AML-193 (cell line): ENCODE data around the gene SLC25A29.

Source experiments
- DNase-seq, 2 experiments: peaks; one replicate each; lab custom pipeline; 2025; lab: John Stamatoyannopoulos, UW

The SLC25A29 gene

DNA sequence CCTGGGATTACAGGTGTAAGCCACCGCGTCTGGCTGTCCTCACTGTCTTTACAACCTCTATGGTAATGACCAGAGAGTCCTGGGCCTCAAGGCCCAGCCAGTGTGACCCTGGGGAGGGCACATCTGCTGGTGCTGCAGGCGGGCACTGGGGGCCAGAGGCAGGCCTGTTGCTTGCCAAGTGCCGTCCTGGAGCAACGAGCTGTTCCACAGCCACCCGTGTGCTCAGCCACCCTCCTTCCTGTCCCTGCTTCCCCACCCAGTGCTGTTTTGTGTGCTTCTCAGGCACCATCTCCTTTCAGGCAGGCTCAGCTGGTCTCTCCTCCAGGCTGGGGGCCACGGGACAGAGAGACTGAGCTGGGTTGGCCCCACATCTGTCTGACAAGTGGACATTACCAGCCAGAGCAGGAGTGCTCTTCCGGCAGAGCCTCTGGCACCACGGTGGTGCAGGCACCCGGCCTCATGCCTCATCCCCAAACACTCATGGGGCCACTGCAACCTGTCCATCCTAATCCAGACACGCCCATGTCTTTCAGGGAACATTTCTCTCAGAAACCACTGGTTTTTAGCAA, 25.9 kb upstream of the SLC25A29 start:
- DNase-seq = no peak

DNA sequence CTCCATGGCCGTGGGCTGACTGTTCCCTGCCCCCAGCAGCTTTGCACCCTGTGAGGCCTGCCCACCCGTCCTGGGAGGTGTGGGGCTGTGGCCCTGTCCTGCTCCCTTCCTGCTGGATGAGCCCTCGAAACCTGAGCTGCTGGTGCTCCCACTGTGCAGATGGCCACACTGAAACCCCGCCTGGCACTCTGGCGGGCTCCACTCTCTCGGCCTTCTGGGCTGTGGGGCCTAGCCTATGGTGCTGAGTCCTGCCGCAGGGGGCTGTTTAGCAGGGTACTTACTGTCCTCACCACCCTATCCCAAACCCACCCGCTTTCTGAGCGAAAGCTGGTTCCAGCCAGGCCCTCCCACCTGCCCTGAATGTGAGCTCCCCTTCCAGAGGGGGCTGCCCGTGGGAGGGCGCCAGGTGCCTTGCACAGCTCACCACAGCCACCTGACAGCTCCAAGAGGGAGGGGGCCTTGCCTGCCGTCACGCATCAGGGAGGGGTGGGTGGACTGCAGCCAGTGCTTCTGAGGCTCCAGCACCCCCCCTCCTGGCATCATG, 24.2 kb upstream of the SLC25A29 start:
- DNase-seq = no peak

- no peak for DNase-seq
Measured at GRCh38 chr14:100330007-100330344, 23.7 kb upstream of the SLC25A29 start.

DNA sequence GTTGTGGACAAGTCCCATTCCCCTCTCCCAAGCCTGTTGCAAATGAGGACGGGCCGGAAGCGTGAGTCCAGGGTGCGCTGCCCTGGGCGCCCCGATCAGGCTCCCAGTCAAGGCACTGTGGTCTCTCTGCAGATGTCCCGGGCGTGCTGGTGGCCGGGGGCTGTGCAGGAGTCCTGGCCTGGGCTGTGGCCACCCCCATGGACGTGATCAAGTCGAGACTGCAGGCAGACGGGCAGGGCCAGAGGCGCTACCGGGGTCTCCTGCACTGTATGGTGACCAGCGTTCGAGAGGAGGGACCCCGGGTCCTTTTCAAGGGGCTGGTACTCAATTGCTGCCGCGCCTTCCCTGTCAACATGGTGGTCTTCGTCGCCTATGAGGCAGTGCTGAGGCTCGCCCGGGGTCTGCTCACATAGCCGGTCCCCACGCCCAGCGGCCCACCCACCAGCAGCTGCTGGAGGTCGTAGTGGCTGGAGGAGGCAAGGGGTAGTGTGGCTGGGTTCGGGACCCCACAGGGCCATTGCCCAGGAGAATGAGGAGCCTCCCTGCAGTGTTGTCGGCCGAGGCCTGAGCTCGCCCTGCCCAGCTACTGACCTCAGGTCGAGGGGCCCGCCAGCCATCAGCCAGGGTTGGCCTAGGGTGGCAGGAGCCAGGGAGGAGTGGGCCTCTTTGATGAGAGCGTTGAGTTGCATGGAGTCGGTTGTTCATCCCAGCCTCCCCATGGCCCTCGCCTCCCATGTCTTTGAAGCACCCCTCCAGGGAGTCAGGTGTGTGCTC, 23.2 kb upstream of the SLC25A29 start:
- DNase-seq = no peak

- no peak for DNase-seq
Measured at GRCh38 chr14:100328495-100329163, 22.4 kb upstream of the SLC25A29 start.

- no peak for DNase-seq
Measured at GRCh38 chr14:100327128-100327527, 20.9 kb upstream of the SLC25A29 start.

DNA sequence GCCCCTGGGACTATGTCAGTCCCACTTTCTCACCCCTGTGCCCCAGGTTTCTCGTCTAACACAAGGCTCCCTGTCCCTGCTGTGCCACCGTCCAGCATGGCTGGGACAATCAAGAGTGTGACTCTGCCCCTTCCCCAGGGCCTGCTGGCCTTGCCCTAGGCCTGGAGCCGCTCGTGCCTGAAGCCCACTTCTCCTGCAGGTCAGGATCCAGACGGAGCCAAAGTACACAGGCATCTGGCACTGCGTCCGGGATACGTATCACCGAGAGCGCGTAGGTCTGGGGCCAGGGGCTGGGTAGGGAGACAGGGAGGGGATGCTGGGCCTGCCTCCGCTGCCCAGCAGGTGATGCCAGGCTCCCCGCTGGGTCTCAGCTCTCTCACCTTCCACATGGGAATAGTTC, 19.7 kb upstream of the SLC25A29 start:
- no peak for DNase-seq

DNA sequence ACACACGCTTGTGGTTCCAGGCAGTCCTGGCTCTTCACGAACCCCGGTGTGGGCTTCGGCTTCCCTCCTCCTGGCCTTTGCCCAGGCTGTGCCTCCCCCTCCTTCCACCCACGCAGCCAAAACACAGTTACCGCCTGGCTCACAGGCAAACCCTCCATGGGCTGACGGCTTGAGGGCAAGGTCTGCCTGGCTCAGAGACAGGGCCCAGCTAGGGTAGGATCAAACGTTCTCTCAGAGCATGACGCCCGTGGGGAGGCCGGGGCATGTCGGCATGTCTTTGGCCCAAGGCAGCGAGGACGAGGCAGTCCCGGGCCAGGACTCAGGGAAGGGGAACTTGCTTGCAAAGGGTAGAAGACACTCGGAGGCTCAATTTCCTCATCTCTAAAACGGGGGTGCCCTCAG, 19.0 kb upstream of the SLC25A29 start:
- no peak for DNase-seq

DNA sequence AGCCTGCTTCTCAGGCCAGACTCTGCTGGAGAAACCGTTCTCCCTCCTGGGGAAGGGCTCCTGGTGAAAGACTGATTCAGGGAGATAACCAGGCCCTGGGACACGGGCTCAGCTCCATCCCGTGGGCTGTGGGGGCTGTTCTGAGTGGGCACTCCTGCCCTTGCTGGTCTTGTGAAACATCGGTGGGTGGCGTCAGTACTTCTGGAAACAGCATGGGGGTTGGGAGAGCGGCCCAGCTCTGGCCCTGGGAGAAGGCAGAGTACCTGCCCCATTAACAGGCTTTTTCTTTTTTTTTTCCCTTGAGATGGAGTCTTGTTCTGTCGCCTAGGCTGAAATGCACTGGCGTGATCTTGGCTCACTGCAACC, 17.7 kb upstream of the SLC25A29 start:
- no peak for DNase-seq

- DNase-seq = no peak
Measured at GRCh38 chr14:100323121-100323941, 17.1 kb upstream of the SLC25A29 start, which contains the start of gene SLC25A47. SLC25A47 (plus strand) TSS chr14:100323339; CDS start chr14:100323415, 76 bp downstream.

- DNase-seq = no peak
Measured at GRCh38 chr14:100322138-100322957, 16.1 kb upstream of the SLC25A29 start.

GRCh38 chr14:100321473-100322137, 15.4 kb upstream of the SLC25A29 start:
- DNase-seq = no peak

- DNase-seq = no peak
Measured at GRCh38 chr14:100320157-100320856, 14.1 kb upstream of the SLC25A29 start.

GRCh38 chr14:100317912-100318808, 11.9 kb upstream of the SLC25A29 start:
- peak; percentile 37 to 56 for DNase-seq

- no peak for DNase-seq
Measured at GRCh38 chr14:100317389-100317788, 11.1 kb upstream of the SLC25A29 start.

DNA sequence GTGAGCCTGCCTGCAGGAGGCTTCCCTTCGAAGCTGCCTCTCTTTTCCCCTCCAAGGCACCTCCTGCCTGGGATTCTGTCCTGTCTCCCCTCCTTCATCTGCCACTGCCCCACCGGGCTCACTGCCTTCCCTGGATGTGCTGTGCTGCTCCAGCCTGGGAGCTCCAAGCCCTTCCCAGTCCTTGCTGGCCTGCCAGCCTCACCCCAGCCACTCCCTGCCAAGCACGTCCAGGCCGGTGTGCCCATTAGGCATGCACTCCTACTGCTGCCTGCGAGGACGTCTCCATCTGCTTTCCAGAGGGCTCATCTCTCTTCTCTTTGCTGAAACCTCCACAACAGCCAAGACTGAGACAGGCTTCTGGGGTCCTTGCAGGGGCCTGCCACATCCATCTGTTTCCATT, 8.5 kb upstream of the SLC25A29 start:
- no peak for DNase-seq

DNA sequence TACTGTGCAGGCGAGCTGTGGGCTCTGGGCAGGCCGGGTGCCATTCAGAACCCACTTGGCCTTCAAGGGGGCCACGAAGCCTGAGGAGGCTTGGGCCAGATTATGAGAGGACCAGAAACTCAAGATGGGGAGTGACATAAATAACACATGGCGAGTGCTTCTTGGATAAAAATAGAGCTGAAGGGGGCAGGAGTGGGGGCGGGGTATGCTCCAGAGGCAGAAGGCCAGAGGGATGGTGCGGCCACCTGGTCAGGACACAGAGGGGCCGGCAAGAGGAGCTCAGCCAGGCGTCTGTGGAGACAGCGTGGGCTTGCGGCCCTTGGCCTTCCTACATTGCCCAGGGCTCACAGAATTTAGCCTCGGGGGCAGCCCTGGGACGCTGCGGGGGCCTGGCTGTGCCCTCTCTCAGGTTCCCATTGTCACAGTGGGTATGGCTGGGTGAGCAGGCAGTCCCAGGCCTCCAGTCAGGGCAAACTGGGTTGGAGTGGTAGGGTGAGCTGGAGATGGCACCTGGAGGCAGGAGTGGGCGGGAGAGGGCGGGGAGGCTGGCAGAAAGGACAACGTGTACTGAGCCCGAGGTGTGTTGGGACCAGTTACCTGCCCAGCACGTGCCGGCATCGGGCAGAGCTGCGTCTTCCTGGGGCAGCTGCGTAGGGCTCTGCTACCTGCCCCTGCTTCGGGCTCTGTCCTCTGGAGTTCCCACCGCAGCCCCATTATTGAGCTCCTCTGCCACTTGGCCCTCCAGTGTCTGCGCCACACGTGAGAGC, 7.4 kb upstream of the SLC25A29 start:
- DNase-seq = no peak

DNA sequence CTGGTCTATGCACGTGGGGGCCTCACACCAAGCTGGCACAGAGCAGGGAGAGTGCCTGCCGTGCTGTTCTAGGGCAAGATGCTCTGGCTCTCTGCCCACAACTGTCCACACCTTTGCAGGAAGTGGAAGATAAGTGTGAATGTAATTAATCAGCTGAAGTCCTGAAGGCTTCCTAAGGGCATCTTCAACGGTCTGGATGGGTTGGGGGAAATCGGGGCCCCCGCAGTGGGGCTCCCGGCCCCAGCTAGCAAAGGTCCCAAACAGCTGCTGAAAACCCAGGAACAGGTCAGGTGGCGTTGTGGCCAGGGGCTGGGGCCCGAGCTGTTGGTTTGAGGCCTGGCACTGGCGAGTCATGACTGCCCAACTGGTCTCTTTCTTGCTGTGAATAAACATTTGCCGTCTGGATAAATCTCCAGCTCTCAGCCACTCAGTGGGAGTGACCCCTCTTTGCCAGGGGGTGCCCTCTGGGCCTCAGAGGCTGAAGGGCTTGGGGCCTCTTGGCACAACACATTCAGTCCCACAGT, 6.7 kb upstream of the SLC25A29 start:
- no peak for DNase-seq
